Muscle of back (tissue), 10 donors: ENCODE data around the gene RAD9B. TPM values are rescaled to one million over a fixed set of nuclear protein-coding genes. Genes with fewer than 3 reads are reported as not detected.

Experiments
- polyA plus RNA-seq, 10 donors: library from polyadenylated mRNA; unstranded; fragments of 120-200 nt; gene quantifications; one replicate each; pipeline ENCODE4 v1.2.1, GENCODE V29; 2013; ENCODE audit not compliant: insufficient read length in 10 of 10

RAD9B gene
- polyA plus RNA-seq, 10 donors: 2.0 to 6.3 (median 3.3) TPM

Other genes starting within 250 kb of the RAD9B start
- gene ATP2A2, start 221.1 kb upstream of the RAD9B start, polyA plus RNA-seq: 100 to 1,000 TPM; 521 to 744 (median 631) TPM
- gene ANAPC7, start 98.6 kb upstream of the RAD9B start, polyA plus RNA-seq: 10 to 100 TPM; 43.4 to 79.3 (median 61.6) TPM
- 100 to 1,000 TPM; 126 to 172 (median 132) TPM for gene ARPC3, start 52.0 kb upstream of the RAD9B start, polyA plus RNA-seq
- gene GPN3, start 34.1 kb upstream of the RAD9B start, polyA plus RNA-seq: 10 to 100 TPM; 20.6 to 27.6 (median 23.8) TPM
- gene FAM216A, start 33.5 kb upstream of the RAD9B start, polyA plus RNA-seq: 10 to 100 TPM; 14.3 to 23.3 (median 16.5) TPM
- 100 to 1,000 TPM; 118 to 166 (median 134) TPM for gene VPS29, start 220 bp upstream of the RAD9B start, polyA plus RNA-seq
- gene PPTC7, start 81.0 kb downstream of the RAD9B start, polyA plus RNA-seq: 10 to 100 TPM in 9 of 10 donors, 1 to 10 TPM in 1; 9.6 to 15.0 (median 12.1) TPM
- gene TCTN1, start 111.8 kb downstream of the RAD9B start, polyA plus RNA-seq: 10 to 100 TPM; 15.6 to 32.4 (median 19.9) TPM
- 1 to 10 TPM; 4.0 to 7.1 (median 5.0) TPM for gene HVCN1, start 186.8 kb downstream of the RAD9B start, polyA plus RNA-seq
- 100 to 1,000 TPM; 107 to 147 (median 130) TPM for gene PPP1CC, start 240.6 kb downstream of the RAD9B start, polyA plus RNA-seq